Mesodermal cell (in vitro differentiated cells): ENCODE data around the gene KLF13.

Source experiments
- H3K27ac ChIP-seq: 2 replicates; pipeline ENCODE4 v1.7.0; 2013; ENCODE audit warnings: mild to moderate bottlenecking, low read depth, low read length, moderate library complexity; ENCODE audit not compliant: severe bottlenecking
- H3K36me3 ChIP-seq: 2 replicates; pipeline ENCODE4 v1.7.1; 2013; ENCODE audit warnings: mild to moderate bottlenecking, low read length, moderate library complexity; ENCODE audit not compliant: control insufficient read depth, insufficient read depth
- H3K4me1 ChIP-seq: one replicate; pipeline ENCODE4 v1.7.1; 2013; ENCODE audit warnings: mild to moderate bottlenecking, low read length; ENCODE audit not compliant: insufficient read depth, control insufficient read depth, poor library complexity, severe bottlenecking
- H3K4me3 ChIP-seq: 2 replicates; pipeline ENCODE4 v1.7.0; 2013; ENCODE audit warnings: low read length, control low read depth, mild to moderate bottlenecking; ENCODE audit not compliant: insufficient read depth, poor library complexity, severe bottlenecking; ENCODE audit errors: extremely low read depth
- H3K9me3 ChIP-seq: 2 replicates; pipeline ENCODE4 v1.7.1; 2013; ENCODE audit warnings: mild to moderate bottlenecking, low read length, moderate library complexity; ENCODE audit not compliant: control insufficient read depth
- WGBS, 2 experiments: methylation state at CpG; one replicate each; pipeline ENCODE4 v1.1.5; 2013; ENCODE audit warnings: missing lambda C conversion rate in 2 of 2; ENCODE audit not compliant: insufficient coverage in 2 of 2; 5-methylcytosine and 5-hydroxymethylcytosine counted together

Gene KLF13

GRCh38 chr15:31318429-31318828, 8.2 kb upstream of the KLF13 start:
- Histone ChIP-seq H3K36me3 (no peaks in the 10 kb centered on the region), H3K9me3 (peaks cover 2% of the 10 kb centered on the region), H3K27ac (no peak overlapping the region), H3K4me3 (no peak overlapping the region), H3K4me1 (no peaks in the 10 kb centered on the region)
- 85 to 96% methylated on average over 2 to 4 of the region's 4 CpGs for WGBS, 2 experiments

- WGBS, 2 experiments: 89 to 100% methylated on average over 3 to 4 of the region's 5 CpGs
- H3K27ac ChIP-seq: no peak overlapping the region
Observed at GRCh38 chr15:31320022-31320421, 6.6 kb upstream of the KLF13 start.

GRCh38 chr15:31321418-31321817, 5.2 kb upstream of the KLF13 start:
- Histone ChIP-seq H3K27ac (no peak overlapping the region), H3K36me3 (no peaks in the 10 kb centered on the region), H3K9me3 (no peaks in the 10 kb centered on the region), H3K4me3 (no peak overlapping the region), H3K4me1 (peaks cover 3% of the 10 kb centered on the region)
- WGBS, 2 experiments: 100% methylated on average over 1 of the region's 2 CpGs

More at GRCh38 chr15:31320022-31320421, 6.6 kb upstream of the KLF13 start:
- no peaks in the 10 kb centered on the region for H3K9me3 ChIP-seq
- H3K4me3 ChIP-seq: no peak overlapping the region
- H3K4me1 ChIP-seq: peaks cover 1% of the 10 kb centered on the region
- H3K36me3 ChIP-seq: no peaks in the 10 kb centered on the region

- Histone ChIP-seq H3K4me3 (no peak overlapping the region), H3K4me1 (peaks cover 3% of the 10 kb centered on the region), H3K36me3 (no peaks in the 10 kb centered on the region), H3K9me3 (no peaks in the 10 kb centered on the region), H3K27ac (no peak overlapping the region)
- 71 to 79% methylated on average over 5 of the region's 6 CpGs for WGBS, 2 experiments
Observed at GRCh38 chr15:31322504-31322903, 4.1 kb upstream of the KLF13 start.

- Histone ChIP-seq H3K36me3 (no peaks in the 10 kb centered on the region), H3K4me3 (no peak overlapping the region), H3K27ac (no peak overlapping the region), H3K4me1 (peaks cover 3% of the 10 kb centered on the region), H3K9me3 (no peaks in the 10 kb centered on the region)
- 100% methylated on average over 2 of the region's 3 CpGs for WGBS, 2 experiments
Observed at GRCh38 chr15:31323627-31324026, 3.0 kb upstream of the KLF13 start.

GRCh38 chr15:31324186-31324585, 2.4 kb upstream of the KLF13 start:
- H3K9me3 ChIP-seq: no peaks in the 10 kb centered on the region
- H3K27ac ChIP-seq: no peak overlapping the region
- no peak overlapping the region for H3K4me3 ChIP-seq
- WGBS, 2 experiments: 100% methylated on average over 1 to 2 of the region's 5 CpGs
- H3K36me3 ChIP-seq: no peaks in the 10 kb centered on the region
- H3K4me1 ChIP-seq: peaks cover 3% of the 10 kb centered on the region

- 79 to 81% methylated on average over 16 to 17 of the region's 23 CpGs for WGBS, 2 experiments
- H3K27ac ChIP-seq: no peak overlapping the region
- H3K9me3 ChIP-seq: no peaks in the 10 kb centered on the region
- peak overlapping the region; percentile 70 for H3K4me3 ChIP-seq
- H3K36me3 ChIP-seq: peaks cover 3% of the 10 kb centered on the region
- peaks cover 10% of the 10 kb centered on the region for H3K4me1 ChIP-seq
Observed at GRCh38 chr15:31324806-31325594, 1.6 kb upstream of the KLF13 start.

GRCh38 chr15:31325595-31326155, 960 bp upstream of the KLF13 start:
- H3K4me3 ChIP-seq: peak overlapping the region; percentile 70
- peaks cover 10% of the 10 kb centered on the region for H3K4me1 ChIP-seq
- H3K9me3 ChIP-seq: no peaks in the 10 kb centered on the region
- WGBS, 2 experiments: 1% methylated on average over 42 to 46 of the region's 58 CpGs
- peaks cover 7% of the 10 kb centered on the region for H3K36me3 ChIP-seq
- peak overlapping the region; percentile 89 for H3K27ac ChIP-seq

- Histone ChIP-seq H3K27ac (peak overlapping the region; percentile 85), H3K4me3 (peak overlapping the region; percentile 70), H3K36me3 (peaks cover 13% of the 10 kb centered on the region), H3K9me3 (no peaks in the 10 kb centered on the region), H3K4me1 (peaks cover 17% of the 10 kb centered on the region)
- WGBS, 2 experiments: 0% methylated on average over 77 to 107 of the region's 130 CpGs
Observed at GRCh38 chr15:31326875-31327668, 437 bp downstream of the KLF13 start.

GRCh38 chr15:31327669-31328427, 1.2 kb downstream of the KLF13 start:
- Histone ChIP-seq H3K4me1 (peaks cover 20% of the 10 kb centered on the region), H3K9me3 (no peaks in the 10 kb centered on the region), H3K36me3 (peaks cover 13% of the 10 kb centered on the region), H3K27ac (no peak overlapping the region), H3K4me3 (peak overlapping the region; percentile 70)
- WGBS, 2 experiments: 0% methylated on average over 66 to 70 of the region's 108 CpGs
